ENCODE results near the gene HAPLN2. TPM values are rescaled to one million over a fixed set of nuclear protein-coding genes. Genes with fewer than 3 reads are reported as not detected.

Gene HAPLN2
- total and polyA plus RNA-seq, 2 of the 8 experiments (the other 6 are each of a cell fraction or from before 2014, with no cell fraction given): 0.19 to 0.51 TPM

GRCh38 chr1:156658945-156659574, 39.8 kb downstream of the HAPLN2 start:
- Histone ChIP-seq H3K4me3 (ENCODE audit: extremely low read depth in 1 of 4, insufficient read depth in 2 of 4, low read depth in 3 of 4, low read length in 4 of 4) (no peak overlapping the region), H3K18ac (ENCODE audit: extremely low read depth, low read length) (no peak overlapping the region), H3K14ac (ENCODE audit: insufficient read length) (no peak overlapping the region), H2AFZ (ENCODE audit: low read length) (no peak overlapping the region), H4K20me1 (replicated peaks in 1 of 2; ENCODE audit: control insufficient read depth in 1 of 2, insufficient read depth in 2 of 2, low read length in 2 of 2) (no peaks in the 10 kb centered on the region), H3K23ac (ENCODE audit: insufficient read length) (no peak overlapping the region), H2BK5ac (ENCODE audit: low read depth, low read length) (no peak overlapping the region), H2BK12ac (ENCODE audit: low read depth, low read length) (peak overlapping the region; percentile 52; the same call in 1 of the 2 replicates), H4K5ac (ENCODE audit: insufficient read length, low read depth, low read length) (no peak overlapping the region), H3K27ac (ENCODE audit: low read depth, low read length) (no peak overlapping the region), H2AK5ac (ENCODE audit: low read depth, low read length) (no peak overlapping the region), H3K4ac (replicated peaks; ENCODE audit: insufficient read length, low read depth, low read length) (no peak overlapping the region), H3K9ac (replicated peaks in 1 of 4; ENCODE audit: extremely low read depth in 1 of 4, low read depth in 3 of 4, low read length in 3 of 4) (no peak overlapping the region), H3K4me1 (replicated peaks in 1 of 4; ENCODE audit: control insufficient read depth in 3 of 4, insufficient read depth in 4 of 4, low read length in 3 of 4) (peaks cover 18 to 41% (median 36%) of the 10 kb centered on the region in 4 experiments), H2BK20ac (ENCODE audit: low read length) (no peak overlapping the region), H4K8ac (ENCODE audit: extremely low read depth, insufficient read depth, low read length) (no peak overlapping the region), H3K9me3 (ENCODE audit: insufficient read depth in 2 of 2, low read depth in 1 of 2, low read length in 1 of 2) (no peaks in the 10 kb centered on the region), H3K27me3 (replicated peaks in 1 of 4; ENCODE audit: control insufficient read depth in 3 of 4, extremely low read depth in 1 of 4, insufficient read depth in 3 of 4, low read length in 3 of 4) (peaks cover 2 to 49% (median 34%) of the 10 kb centered on the region in 4 experiments), H3K56ac (replicated peaks; ENCODE audit: insufficient read length, low read depth, low read length) (no peak overlapping the region), H3K4me2 (ENCODE audit: insufficient read depth in 1 of 2, low read depth in 2 of 2, low read length in 2 of 2) (no peak overlapping the region), H2BK120ac (replicated peaks; ENCODE audit: low read depth, low read length) (no peak overlapping the region), H3K36me3 (ENCODE audit: control insufficient read depth in 2 of 4, insufficient read depth in 4 of 4, low read length in 3 of 4) (no peaks in the 10 kb centered on the region), H3K79me1 (ENCODE audit: low read depth, low read length) (no peaks in the 10 kb centered on the region), H3K79me2 (ENCODE audit: control insufficient read depth in 1 of 2, insufficient read depth in 2 of 2, low read length in 2 of 2) (no peaks in the 10 kb centered on the region), H2BK15ac (ENCODE audit: low read length) (peak overlapping the region; percentile 94; the same call in 1 of the 2 replicates), H3K23me2 (ENCODE audit: low read depth, low read length) (peaks cover 11% of the 10 kb centered on the region), H4K91ac (replicated peaks; ENCODE audit: insufficient read length, low read length) (no peak overlapping the region)
- FAIRE-seq (no peak), DNase-seq (ENCODE audit: low read depth in 1 of 2, low spot score in 2 of 2) (no peak)
- WGBS, 2 experiments (ENCODE audit: extremely low coverage in 1 of 2, insufficient coverage in 1 of 2, insufficient read length in 1 of 2, insufficient replicate concordance in 2 of 2, low coverage in 1 of 2, low lambda C conversion rate in 2 of 2, missing lambda C conversion rate in 1 of 2): 77% methylated on average over 10 of the region's 10 CpGs; no CpG with 5 or more reads in 1 of the 2 experiments
- ChIA-PET CTCF (ENCODE audit: partially characterized antibody) (interaction anchor here (0.5 to 66.0 kb wide), 19 partner anchors 9 to 240 kb away, joined by 3 to 4284 read pairs (median 4); partner anchors contain the start of genes BCAN, CRABP2, HAPLN2 and ISG20L2), POLR2A (ENCODE audit: partially characterized antibody) (interaction anchor here (0.6 to 12.0 kb wide), 7 partner anchors 9 to 228 kb away, joined by 3 to 419 read pairs (median 7); partner anchors contain the start of genes CRABP2 and NES)
- TF ChIP-seq CEBPB (IDR thresholded peaks at IDR 0.05; ENCODE audit: low read depth, low read length) (no peak), YY1 (IDR thresholded peaks at IDR 0.05; ENCODE audit: low read depth, low read length) (0 out of 2 replicates have a peak, but pooled peaks have one; percentile 45)

Measured in H1 (cell line).